Progenitor cell of endocrine pancreas (in vitro differentiated cells): ENCODE data around the gene SGPL1. TPM values are rescaled to one million over a fixed set of nuclear protein-coding genes. Genes with fewer than 3 reads are reported as not detected.
"Not testable (repeated sequence)": the region's sequence is repeated elsewhere in the genome, so short reads cannot be mapped to it uniquely, and the experiment has no call there.

Experiments used
- DNase-seq: peaks from one replicate; pipeline ENCODE4 v3.0.0; 2021; ENCODE audit warnings: low spot score; ENCODE audit not compliant: unreplicated experiment
- H3K27ac Mint-ChIP-seq: 2 replicates; pipeline ENCODE4 v1.8.0; 2021; ENCODE audit warnings: mild to moderate bottlenecking, moderate library complexity, mixed read lengths
- H3K27me3 Mint-ChIP-seq: 2 replicates; pipeline ENCODE4 v1.8.0; 2021; ENCODE audit warnings: mixed read lengths
- H3K36me3 Mint-ChIP-seq: 2 replicates; pipeline ENCODE4 v1.8.0; 2022; ENCODE audit warnings: mixed read lengths; ENCODE audit not compliant: insufficient read depth
- H3K4me1 Mint-ChIP-seq: 2 replicates; pipeline ENCODE4 v1.8.0; 2021; ENCODE audit warnings: low read depth, mixed read lengths
- H3K4me3 Mint-ChIP-seq: 2 replicates; pipeline ENCODE4 v1.8.0; 2021; ENCODE audit warnings: low read depth, mild to moderate bottlenecking, moderate library complexity, mixed read lengths
- H3K9me3 Mint-ChIP-seq: 2 replicates; pipeline ENCODE4 v1.8.0; 2021; ENCODE audit warnings: low read depth, mixed read lengths
- total RNA-seq: library from RNA; stranded (reverse); gene quantifications from 2 replicates; pipeline ENCODE4 v1.2.1, GENCODE V29; 2021
- TF ChIP-seq, protein P1 (sequence below): fragments of 200-600 bp; sonication (generic); IDR thresholded peaks from one replicate; pipeline ENCODE4 v1.5.0; 2021; ENCODE audit warnings: antibody characterized with exemption, mild to moderate bottlenecking; ENCODE audit not compliant: unreplicated experiment

The SGPL1 gene
- total RNA-seq, 1 donor from 2014 or later: 82.1 TPM

DNA sequence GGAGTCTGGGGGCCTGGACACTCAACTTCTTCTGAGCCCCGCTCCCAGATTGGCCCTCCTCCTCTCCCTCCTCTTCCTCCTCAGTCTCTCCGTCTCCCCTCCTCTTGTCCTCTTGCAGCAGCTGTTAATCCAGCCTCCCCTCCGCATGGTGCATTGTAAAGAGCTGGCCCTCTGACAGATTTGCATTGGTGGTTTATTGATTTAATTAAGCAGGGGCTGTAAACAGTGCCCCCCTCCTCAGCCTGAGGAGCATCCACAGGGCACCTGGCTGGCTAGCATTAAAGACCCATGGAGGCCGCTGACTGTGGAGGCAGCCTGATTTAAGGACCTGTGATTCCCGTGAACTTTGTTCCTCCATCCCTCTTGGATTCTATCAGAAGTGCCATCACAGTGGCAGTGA is 101.5 kb downstream of the SGPL1 start:
- Mint-ChIP-seq H3K4me1 (no peaks in the 10 kb centered on the region), H3K36me3 (no peaks in the 10 kb centered on the region), H3K27me3 (peaks cover 21% of the 10 kb centered on the region), H3K27ac (no peak overlapping the region), H3K9me3 (no peaks in the 10 kb centered on the region), H3K4me3 (no peak overlapping the region)
- TF ChIP-seq, protein P1, sequence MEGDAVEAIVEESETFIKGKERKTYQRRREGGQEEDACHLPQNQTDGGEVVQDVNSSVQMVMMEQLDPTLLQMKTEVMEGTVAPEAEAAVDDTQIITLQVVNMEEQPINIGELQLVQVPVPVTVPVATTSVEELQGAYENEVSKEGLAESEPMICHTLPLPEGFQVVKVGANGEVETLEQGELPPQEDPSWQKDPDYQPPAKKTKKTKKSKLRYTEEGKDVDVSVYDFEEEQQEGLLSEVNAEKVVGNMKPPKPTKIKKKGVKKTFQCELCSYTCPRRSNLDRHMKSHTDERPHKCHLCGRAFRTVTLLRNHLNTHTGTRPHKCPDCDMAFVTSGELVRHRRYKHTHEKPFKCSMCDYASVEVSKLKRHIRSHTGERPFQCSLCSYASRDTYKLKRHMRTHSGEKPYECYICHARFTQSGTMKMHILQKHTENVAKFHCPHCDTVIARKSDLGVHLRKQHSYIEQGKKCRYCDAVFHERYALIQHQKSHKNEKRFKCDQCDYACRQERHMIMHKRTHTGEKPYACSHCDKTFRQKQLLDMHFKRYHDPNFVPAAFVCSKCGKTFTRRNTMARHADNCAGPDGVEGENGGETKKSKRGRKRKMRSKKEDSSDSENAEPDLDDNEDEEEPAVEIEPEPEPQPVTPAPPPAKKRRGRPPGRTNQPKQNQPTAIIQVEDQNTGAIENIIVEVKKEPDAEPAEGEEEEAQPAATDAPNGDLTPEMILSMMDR: no peak
- DNase-seq: no peak

GRCh38 chr10:70917635-70918034 is 101.9 kb downstream of the SGPL1 start:
- Mint-ChIP-seq H3K27ac (no peak overlapping the region), H3K4me3 (no peak overlapping the region), H3K27me3 (peaks cover 21% of the 10 kb centered on the region), H3K36me3 (no peaks in the 10 kb centered on the region), H3K9me3 (no peaks in the 10 kb centered on the region), H3K4me1 (no peaks in the 10 kb centered on the region)
- TF ChIP-seq, protein P1: no peak
- DNase-seq: no peak

- H3K36me3 Mint-ChIP-seq: no peaks in the 10 kb centered on the region
- DNase-seq: no peak
- H3K27me3 Mint-ChIP-seq: peaks cover 16% of the 10 kb centered on the region
Observed at GRCh38 chr10:70918851-70919530, 103.2 kb downstream of the SGPL1 start.

DNA sequence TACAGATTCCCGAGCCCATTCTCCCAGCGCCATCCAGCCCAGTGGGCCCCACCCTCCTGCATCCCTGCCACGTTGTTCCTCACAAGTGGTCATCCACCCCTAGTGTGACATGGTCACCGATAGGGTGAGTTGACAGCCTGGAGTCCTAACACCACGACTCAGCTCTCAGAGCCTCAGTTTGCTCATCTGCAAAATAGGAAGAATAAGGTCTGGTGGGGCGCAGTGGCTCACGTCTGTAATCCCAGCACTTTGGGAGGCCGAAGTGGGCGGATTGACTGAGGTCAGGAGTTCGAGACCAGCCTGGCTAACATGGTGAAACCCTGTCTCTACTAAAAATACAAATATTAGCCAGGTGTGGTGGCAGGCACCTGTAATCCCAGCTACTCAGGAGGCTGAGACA is 104.2 kb downstream of the SGPL1 start:
- H3K36me3 Mint-ChIP-seq, H3K27ac Mint-ChIP-seq, H3K4me3 Mint-ChIP-seq, H3K9me3 Mint-ChIP-seq, DNase-seq, H3K4me1 Mint-ChIP-seq: not testable (repeated sequence)
- H3K27me3 Mint-ChIP-seq: peaks cover 19% of the 10 kb centered on the region

More at GRCh38 chr10:70918851-70919530, 103.2 kb downstream of the SGPL1 start:
- Mint-ChIP-seq H3K27ac (no peak overlapping the region), H3K4me1 (no peaks in the 10 kb centered on the region), H3K4me3 (no peak overlapping the region), H3K9me3 (no peaks in the 10 kb centered on the region)
- TF ChIP-seq, protein P1: no peak

- no peaks in the 10 kb centered on the region for H3K4me1 Mint-ChIP-seq
- H3K36me3 Mint-ChIP-seq: no peaks in the 10 kb centered on the region
- no peak overlapping the region for H3K27ac Mint-ChIP-seq
- H3K9me3 Mint-ChIP-seq: no peaks in the 10 kb centered on the region
- no peak overlapping the region for H3K4me3 Mint-ChIP-seq
- peaks cover 26% of the 10 kb centered on the region for H3K27me3 Mint-ChIP-seq
- DNase-seq: no peak
- TF ChIP-seq, protein P1: no peak
Observed at GRCh38 chr10:70920519-70920918, 104.8 kb downstream of the SGPL1 start.

GRCh38 chr10:70921285-70921684 is 105.5 kb downstream of the SGPL1 start:
- TF ChIP-seq, protein P1: no peak
- DNase-seq: no peak
- no peak overlapping the region for H3K27ac Mint-ChIP-seq
- H3K4me3 Mint-ChIP-seq: no peak overlapping the region
- H3K4me1 Mint-ChIP-seq: no peaks in the 10 kb centered on the region
- H3K36me3 Mint-ChIP-seq: no peaks in the 10 kb centered on the region
- H3K27me3 Mint-ChIP-seq: peaks cover 26% of the 10 kb centered on the region
- no peaks in the 10 kb centered on the region for H3K9me3 Mint-ChIP-seq
